Activated T-cell treated with anti-CD3 and anti-CD28 coated beads, Interleukin-2, amount 50 U/mL, for 72 hours (primary cell): ENCODE measurements around the gene PPP1R1C. TPM values are rescaled to one million over a fixed set of nuclear protein-coding genes. Genes with fewer than 3 reads are reported as not detected.
A peak's percentile ranks its signal among the peaks of the same experiment; 100 is the strongest.

ENCODE experiments used
- ATAC-seq, 2 donors: fragments of 150-1000 bp; cut with Tn5 transposase; replicated peaks in 1 of 2; 2 replicates each; pipeline ENCODE4 v1.10.0; 2021; ENCODE audit warnings: moderate library complexity in 2 of 2, mild to moderate bottlenecking in 1 of 2
- DNase-seq, 2 donors: peaks; one replicate each; pipeline ENCODE4 v3.0.0; 2021 to 2022; ENCODE audit warnings: mixed read lengths in 1 of 2
- H3K27ac Mint-ChIP-seq: one replicate; pipeline ENCODE4 v1.8.0; 2022; ENCODE audit warnings: mild to moderate bottlenecking, moderate library complexity, mixed read lengths
- H3K27me3 Mint-ChIP-seq: one replicate; pipeline ENCODE4 v1.8.0; 2022; ENCODE audit warnings: low read depth, mixed read lengths
- H3K36me3 Mint-ChIP-seq, 2 donors: one replicate each; pipeline ENCODE4 v1.8.0; 2022; ENCODE audit warnings: mixed read lengths in 2 of 2, mild to moderate bottlenecking in 1 of 2; ENCODE audit not compliant: insufficient read depth in 2 of 2
- H3K4me1 Mint-ChIP-seq: one replicate; pipeline ENCODE4 v1.8.0; 2022; ENCODE audit warnings: low read depth, mixed read lengths
- H3K4me3 Mint-ChIP-seq, 2 donors: one replicate each; pipeline ENCODE4 v1.8.0; 2022; ENCODE audit warnings: mild to moderate bottlenecking in 2 of 2, mixed read lengths in 2 of 2, moderate library complexity in 2 of 2
- H3K9me3 Mint-ChIP-seq, 2 donors: one replicate each; pipeline ENCODE4 v1.8.0; 2022; ENCODE audit warnings: mixed read lengths in 2 of 2
- total RNA-seq, 2 donors: library from RNA; stranded (reverse); gene quantifications; one replicate each; pipeline ENCODE4 v1.2.3, GENCODE V29; 2022

PPP1R1C gene
- total RNA-seq, 2 donors from 2014 or later, result not detected

DNA sequence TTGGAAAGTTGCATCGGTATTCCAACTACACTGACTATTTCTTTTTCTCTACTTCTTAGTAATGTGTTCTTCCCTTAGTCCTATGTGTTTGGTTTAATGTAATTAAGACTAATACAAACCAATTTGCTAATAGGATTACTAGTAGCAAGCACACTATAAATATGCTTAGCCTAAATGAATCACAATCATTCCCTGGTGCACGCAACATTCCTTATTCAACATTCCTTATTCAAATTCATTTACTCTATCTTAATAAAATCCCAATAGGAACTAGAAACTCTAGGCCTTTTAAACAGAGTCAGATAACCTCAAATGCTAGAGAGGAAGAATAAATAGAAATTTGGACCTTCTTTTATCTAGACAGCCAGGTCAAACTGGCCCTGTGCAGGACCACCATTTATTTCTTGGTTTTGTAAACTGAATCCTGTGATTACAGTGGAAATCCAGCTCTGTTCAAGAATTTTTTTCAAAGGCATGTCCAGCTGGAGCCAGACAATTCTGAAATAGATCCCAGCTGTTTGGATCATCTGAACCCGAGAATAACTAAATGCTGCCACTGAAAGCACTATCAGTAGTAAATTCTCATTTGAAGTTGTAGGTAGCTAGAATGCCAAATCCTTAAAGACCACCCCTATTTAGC, 103.1 kb downstream of the PPP1R1C start:
- Mint-ChIP-seq H3K27me3 (peaks cover under 1% of the 10 kb centered on the region), H3K9me3 (no peaks in the 10 kb centered on the region), H3K36me3 (no peaks in the 10 kb centered on the region), H3K4me3 (no peak overlapping the region), H3K4me1 (no peaks in the 10 kb centered on the region), H3K27ac (no peak overlapping the region)
- ATAC-seq (no peak), DNase-seq (no peak)

DNA sequence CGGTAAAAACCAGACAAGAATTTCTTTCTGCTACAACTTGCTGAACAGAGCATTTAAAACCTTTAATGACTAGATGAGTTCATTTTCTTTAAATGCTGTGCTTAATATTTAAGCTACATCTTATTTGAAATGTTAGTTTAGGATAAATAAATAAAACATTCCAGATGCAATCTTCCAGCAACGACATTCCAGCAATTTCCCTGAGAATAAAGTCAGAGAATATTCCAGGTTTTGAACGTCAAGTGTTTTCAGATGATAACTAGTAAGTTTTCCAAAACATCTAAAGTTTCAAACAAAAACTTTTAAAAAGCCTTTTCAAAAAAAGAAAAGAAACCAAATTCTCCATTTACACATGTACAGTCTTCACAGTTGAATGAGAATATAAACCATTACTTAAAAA, 104.8 kb downstream of the PPP1R1C start:
- no peak for DNase-seq
- Mint-ChIP-seq H3K27ac (no peak overlapping the region), H3K4me1 (no peaks in the 10 kb centered on the region), H3K4me3 (no peak overlapping the region), H3K27me3 (no peaks in the 10 kb centered on the region), H3K9me3 (no peaks in the 10 kb centered on the region), H3K36me3 (no peaks in the 10 kb centered on the region)
- ATAC-seq, result no peak

DNA sequence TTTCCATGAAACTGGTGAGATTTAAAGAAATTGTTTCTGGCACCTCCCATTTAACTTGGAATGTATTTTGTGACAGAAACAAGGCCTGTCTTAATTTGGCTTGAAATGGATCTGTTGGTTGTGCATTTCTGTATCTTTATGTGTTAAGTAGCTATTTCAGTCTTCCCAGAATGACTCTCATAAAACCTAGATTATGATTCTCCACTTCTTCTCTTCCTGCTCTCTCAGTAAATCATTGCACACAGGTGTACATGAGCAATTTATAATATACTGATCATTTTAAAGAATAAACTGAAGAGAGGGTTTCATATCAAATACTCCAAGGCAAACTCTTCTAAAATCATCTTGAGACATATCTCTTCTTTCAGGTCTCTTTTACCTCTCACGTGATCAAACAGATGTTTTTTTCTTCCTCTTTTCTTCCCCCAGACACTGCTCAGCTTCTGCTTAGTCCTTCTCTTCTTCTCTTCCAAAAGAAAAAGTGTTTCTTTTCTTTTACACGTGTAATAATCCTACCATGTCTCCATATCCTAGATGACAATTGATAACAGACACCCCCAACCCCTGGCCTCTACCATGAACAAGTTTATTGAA, 112.0 kb downstream of the PPP1R1C start:
- no peaks in the 10 kb centered on the region for H3K4me1 Mint-ChIP-seq
- H3K9me3 Mint-ChIP-seq, result no peaks in the 10 kb centered on the region
- peak overlapping the region; percentile 23 for H3K27ac Mint-ChIP-seq
- no peak overlapping the region for H3K4me3 Mint-ChIP-seq
- no peak for ATAC-seq
- DNase-seq, result no peak
- no peaks in the 10 kb centered on the region for H3K36me3 Mint-ChIP-seq
- no peaks in the 10 kb centered on the region for H3K27me3 Mint-ChIP-seq

DNA sequence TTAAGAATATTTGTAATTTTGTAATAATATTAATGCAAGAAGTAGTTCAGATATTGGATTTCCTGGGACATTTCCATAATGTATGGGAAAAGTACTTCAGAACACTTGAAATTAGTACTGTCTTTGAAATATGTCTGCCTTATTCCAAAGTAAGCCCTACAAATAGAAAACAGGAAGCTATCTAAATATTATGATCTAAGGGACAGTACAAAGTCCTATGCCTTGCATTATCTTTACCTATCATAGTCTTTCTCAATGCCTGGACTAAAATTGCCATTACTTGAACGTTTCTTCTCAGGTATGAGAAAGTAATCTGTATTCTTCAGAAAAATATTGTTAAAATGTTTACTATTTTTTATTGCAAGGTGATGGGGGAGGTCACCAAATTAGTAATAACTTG, 113.0 kb downstream of the PPP1R1C start:
- ATAC-seq, result no peak
- Mint-ChIP-seq H3K27ac (no peak overlapping the region), H3K4me3 (no peak overlapping the region), H3K9me3 (no peaks in the 10 kb centered on the region), H3K36me3 (no peaks in the 10 kb centered on the region), H3K4me1 (no peaks in the 10 kb centered on the region), H3K27me3 (no peaks in the 10 kb centered on the region)
- no peak for DNase-seq

- DNase-seq (no peak), ATAC-seq (no peak)
- H3K4me3 Mint-ChIP-seq, result no peak overlapping the region
- H3K27ac Mint-ChIP-seq, result no peak overlapping the region
- no peaks in the 10 kb centered on the region for H3K36me3 Mint-ChIP-seq
- no peaks in the 10 kb centered on the region for H3K4me1 Mint-ChIP-seq
- no peaks in the 10 kb centered on the region for H3K9me3 Mint-ChIP-seq
- H3K27me3 Mint-ChIP-seq, result no peaks in the 10 kb centered on the region
Measured at GRCh38 chr2:182101263-182101662, 115.6 kb downstream of the PPP1R1C start.

DNA sequence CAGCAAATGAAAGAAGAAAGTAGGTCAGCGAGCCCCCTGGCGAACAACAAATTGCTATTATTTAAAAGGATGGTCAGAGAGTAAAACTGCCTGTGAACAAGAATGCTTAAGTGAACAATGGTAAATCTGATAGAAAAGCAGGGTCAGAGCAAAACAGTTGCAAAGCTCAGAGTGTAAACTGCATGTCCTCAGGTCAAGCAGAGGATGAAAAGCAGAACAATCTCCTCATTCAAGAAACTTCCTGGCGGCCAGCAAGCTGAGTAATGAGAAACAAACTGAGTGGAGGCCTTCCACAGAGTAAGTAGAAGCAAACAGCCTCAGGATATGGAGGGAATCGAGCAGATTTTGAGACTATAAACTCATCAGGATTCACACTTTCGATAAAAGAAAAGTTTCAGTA, 117.9 kb downstream of the PPP1R1C start:
- Mint-ChIP-seq H3K4me3 (no peak overlapping the region), H3K27ac (no peak overlapping the region), H3K36me3 (no peaks in the 10 kb centered on the region), H3K27me3 (no peaks in the 10 kb centered on the region), H3K4me1 (no peaks in the 10 kb centered on the region), H3K9me3 (no peaks in the 10 kb centered on the region)
- no peak for ATAC-seq
- DNase-seq, result no peak

DNA sequence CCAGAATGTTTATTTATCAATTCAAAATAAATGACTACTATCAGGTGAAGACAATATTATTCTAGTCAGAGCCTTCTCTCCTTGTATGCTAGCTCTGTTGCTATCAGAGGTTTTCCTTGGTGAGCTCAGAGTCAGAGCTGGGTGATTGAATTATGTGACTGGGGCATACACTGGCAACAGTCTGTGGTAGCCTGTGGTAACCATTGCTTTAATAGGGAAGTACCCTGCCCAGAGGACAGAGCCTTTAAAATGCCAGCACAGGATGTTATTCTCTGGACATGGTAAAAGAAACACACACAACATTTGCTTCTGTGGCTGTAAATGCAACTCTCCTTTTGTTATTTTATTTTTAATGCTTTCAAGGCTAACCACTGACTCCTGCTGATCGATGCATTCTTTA, 124.7 kb downstream of the PPP1R1C start:
- no peak overlapping the region for H3K27ac Mint-ChIP-seq
- no peaks in the 10 kb centered on the region for H3K9me3 Mint-ChIP-seq
- H3K4me3 Mint-ChIP-seq, result no peak overlapping the region

DNA sequence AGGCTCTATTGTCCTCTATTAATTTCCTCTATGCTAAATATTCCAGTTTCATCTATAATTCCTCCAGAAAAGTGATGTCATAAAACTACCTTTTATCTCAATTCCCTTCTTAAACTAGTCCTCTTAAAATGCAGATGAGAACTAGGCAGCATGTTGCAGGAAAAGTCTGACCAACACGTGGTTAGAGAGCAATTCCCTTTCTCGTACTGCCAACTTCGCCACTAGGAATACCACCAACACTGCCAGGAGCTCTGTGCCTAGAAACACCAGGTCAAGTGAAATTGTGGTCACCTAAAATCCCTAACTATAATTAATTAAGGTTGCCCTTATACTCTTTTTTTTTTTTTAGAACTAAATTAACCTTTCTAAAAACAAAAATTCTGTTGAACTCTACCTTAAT, 127.7 kb downstream of the PPP1R1C start:
- Mint-ChIP-seq H3K27me3 (no peaks in the 10 kb centered on the region), H3K27ac (no peak overlapping the region), H3K36me3 (no peaks in the 10 kb centered on the region), H3K4me1 (no peaks in the 10 kb centered on the region), H3K9me3 (no peaks in the 10 kb centered on the region), H3K4me3 (no peak overlapping the region)
- DNase-seq (no peak), ATAC-seq (no peak)

More for the DNA sequence above, 124.7 kb downstream of the PPP1R1C start:
- Mint-ChIP-seq H3K36me3 (no peaks in the 10 kb centered on the region), H3K27me3 (no peaks in the 10 kb centered on the region), H3K4me1 (no peaks in the 10 kb centered on the region)
- DNase-seq, result no peak
- ATAC-seq, result no peak

GRCh38 chr2:182115258-182115657, 129.6 kb downstream of the PPP1R1C start:
- Mint-ChIP-seq H3K36me3 (no peaks in the 10 kb centered on the region), H3K4me3 (no peak overlapping the region), H3K27ac (no peak overlapping the region), H3K9me3 (no peaks in the 10 kb centered on the region), H3K4me1 (no peaks in the 10 kb centered on the region), H3K27me3 (no peaks in the 10 kb centered on the region)
- no peak for DNase-seq
- ATAC-seq, result no peak

GRCh38 chr2:182116774-182117173, 131.1 kb downstream of the PPP1R1C start:
- Mint-ChIP-seq H3K27me3 (no peaks in the 10 kb centered on the region), H3K4me3 (no peak overlapping the region)

DNA sequence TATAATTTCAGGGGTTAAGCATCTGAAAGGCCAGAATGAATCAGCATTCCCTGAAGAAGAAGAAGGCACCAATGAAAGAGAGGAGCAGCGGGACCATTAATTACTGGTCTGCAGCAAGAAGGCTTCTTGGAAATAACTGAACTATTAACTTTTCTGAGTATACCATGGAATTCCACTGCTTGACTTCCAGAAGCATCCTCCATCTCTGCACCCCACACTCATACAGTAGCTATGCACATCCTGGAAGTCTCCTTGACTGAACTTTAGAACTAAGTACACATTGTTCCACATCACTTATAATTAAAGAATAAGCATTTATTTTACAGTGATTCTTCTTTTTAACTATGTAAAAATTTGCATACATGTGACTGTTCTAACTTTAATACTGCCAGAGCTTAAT, 131.5 kb downstream of the PPP1R1C start:
- ATAC-seq (no peak), DNase-seq (no peak)
- no peaks in the 10 kb centered on the region for H3K4me1 Mint-ChIP-seq
- H3K9me3 Mint-ChIP-seq, result peaks cover 0 to 3% of the 10 kb centered on the region in 2 donors
- H3K27ac Mint-ChIP-seq, result no peak overlapping the region
- H3K4me3 Mint-ChIP-seq, result no peak overlapping the region
- H3K27me3 Mint-ChIP-seq, result no peaks in the 10 kb centered on the region
- H3K36me3 Mint-ChIP-seq, result no peaks in the 10 kb centered on the region

More at GRCh38 chr2:182116774-182117173, 131.1 kb downstream of the PPP1R1C start:
- Mint-ChIP-seq H3K4me1 (no peaks in the 10 kb centered on the region), H3K9me3 (peaks cover 0 to 2% of the 10 kb centered on the region in 2 donors), H3K36me3 (no peaks in the 10 kb centered on the region), H3K27ac (no peak overlapping the region)
- DNase-seq (no peak), ATAC-seq (no peak)

GRCh38 chr2:182128821-182129707, 143.4 kb downstream of the PPP1R1C start:
- H3K27me3 Mint-ChIP-seq, result no peaks in the 10 kb centered on the region
- H3K4me3 Mint-ChIP-seq, result no peak overlapping the region
- H3K9me3 Mint-ChIP-seq, result no peaks in the 10 kb centered on the region
- no peak for ATAC-seq
- H3K36me3 Mint-ChIP-seq, result no peaks in the 10 kb centered on the region
- H3K4me1 Mint-ChIP-seq, result no peaks in the 10 kb centered on the region
- no peak overlapping the region for H3K27ac Mint-ChIP-seq
- DNase-seq, result no peak

DNA sequence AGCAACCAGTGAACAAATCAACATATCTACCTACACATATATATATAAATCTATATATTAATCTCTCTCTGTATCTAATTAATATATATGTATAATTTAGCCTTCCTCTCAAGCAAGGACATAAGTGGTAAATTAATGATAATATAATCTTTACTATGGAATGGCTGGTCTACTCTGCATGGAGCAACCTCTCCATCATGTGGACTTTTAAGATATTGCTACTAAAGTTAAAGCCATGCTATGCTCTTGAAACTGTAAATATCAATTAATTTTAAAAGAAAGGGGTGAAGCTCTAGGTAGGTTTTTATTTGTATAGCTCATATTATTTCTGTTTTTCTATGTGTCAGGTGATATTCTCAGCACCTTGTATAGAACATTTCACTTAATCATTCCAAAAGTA, 147.0 kb downstream of the PPP1R1C start:
- no peaks in the 10 kb centered on the region for H3K4me1 Mint-ChIP-seq
- H3K36me3 Mint-ChIP-seq, result no peaks in the 10 kb centered on the region
- no peak overlapping the region for H3K27ac Mint-ChIP-seq
- no peak for DNase-seq
- no peak overlapping the region for H3K4me3 Mint-ChIP-seq
- no peaks in the 10 kb centered on the region for H3K9me3 Mint-ChIP-seq
- ATAC-seq, result no peak
- peaks cover under 1% of the 10 kb centered on the region for H3K27me3 Mint-ChIP-seq
